ENCODE measurements around the gene MCL1.
"Not testable (repeated sequence)": the region's sequence is repeated elsewhere in the genome, so short reads cannot be mapped to it uniquely, and the experiment has no call there.

Gene MCL1

DNA sequence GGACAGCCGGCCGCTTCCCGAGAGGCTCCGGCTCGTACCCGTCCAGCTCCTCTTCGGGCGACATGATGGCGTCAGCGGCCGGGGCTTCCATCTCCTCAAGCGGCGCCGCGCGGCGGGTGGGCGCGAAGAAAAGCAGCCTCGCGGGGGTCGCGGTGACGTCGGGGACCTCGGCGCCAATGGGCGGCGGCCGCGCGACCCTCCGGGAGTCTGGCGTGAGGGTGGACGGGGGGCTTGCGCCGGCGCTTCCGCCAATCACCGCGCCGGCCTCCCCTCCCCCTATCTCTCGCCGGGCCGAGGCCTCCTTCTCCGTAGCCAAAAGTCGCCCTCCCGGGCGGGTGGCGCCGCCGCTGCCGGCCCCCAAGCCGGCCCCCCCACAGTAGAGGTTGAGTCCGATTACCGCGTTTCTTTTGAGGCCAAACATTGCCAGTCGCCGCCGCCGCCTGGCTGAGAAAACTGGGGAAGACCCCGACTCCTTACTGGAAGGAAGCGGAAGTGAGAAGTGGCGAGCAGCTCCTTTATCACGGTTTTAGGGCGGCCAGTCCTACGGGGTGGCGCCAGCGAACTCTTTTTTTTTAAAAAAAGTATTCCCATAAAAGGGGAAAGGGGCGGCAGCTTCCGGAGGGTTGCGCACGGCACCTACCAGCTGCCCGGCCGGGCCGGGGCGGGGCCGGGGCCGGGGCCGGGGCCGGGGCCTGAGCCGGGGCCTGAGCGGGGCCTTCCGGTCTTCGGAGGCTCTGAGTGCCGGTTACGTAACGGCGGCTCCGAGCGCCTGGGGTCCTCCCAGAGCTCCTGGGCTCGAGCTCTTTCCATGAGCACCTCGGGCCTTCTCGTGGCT is at the start of gene MCL1:
MCL1 (minus strand) TSS at position 501 of the 835 bp plus-strand sequence; CDS start at position 421, 80 bp downstream.
- DNase-seq = peak; percentile 87

DNA sequence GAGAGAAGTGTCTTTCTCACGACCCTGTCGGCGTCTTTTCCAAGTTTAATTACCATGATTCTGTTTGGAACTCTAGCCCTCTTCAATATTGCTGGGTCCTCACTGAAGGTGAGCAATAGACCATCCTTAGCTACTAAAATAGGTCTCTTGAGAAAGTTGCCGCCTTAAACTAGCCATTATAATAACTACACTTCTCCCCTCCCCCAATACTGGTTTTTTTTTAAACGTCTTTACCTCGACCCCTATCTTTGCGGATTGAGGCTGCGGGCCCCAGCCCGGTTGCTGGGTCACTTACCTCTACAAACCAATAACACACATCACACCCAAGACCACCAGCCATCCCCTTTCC is 49.3 kb upstream of the MCL1 start:
- no peak for DNase-seq

DNA sequence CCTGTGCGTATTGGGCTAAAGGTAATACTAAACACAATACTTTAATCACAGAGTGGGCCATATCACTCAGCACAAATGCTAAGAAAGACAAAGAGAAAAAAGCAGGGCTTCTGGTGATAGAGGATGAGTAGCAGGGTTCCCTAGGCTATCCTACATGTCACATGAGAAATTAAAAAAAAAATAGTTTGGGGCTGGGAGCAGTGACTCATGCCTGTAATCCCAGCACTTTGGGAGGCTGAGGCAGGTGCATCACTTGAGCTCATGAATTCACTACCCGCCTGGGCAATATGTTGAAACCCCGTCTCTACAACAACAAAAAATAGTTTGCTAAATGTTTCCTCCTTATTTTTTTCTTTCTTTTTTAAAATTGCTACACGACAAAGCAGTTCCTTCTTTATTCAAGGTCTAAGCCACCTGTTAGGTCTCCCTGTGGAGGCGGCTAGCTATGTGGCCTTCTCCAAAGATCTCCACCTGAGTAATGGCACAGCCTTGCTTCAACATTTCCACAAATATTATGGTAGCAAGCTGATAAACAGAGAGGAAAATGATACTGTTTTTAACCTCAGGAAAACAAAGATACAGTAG is 48.5 kb upstream of the MCL1 start:
- no peak for DNase-seq

DNA sequence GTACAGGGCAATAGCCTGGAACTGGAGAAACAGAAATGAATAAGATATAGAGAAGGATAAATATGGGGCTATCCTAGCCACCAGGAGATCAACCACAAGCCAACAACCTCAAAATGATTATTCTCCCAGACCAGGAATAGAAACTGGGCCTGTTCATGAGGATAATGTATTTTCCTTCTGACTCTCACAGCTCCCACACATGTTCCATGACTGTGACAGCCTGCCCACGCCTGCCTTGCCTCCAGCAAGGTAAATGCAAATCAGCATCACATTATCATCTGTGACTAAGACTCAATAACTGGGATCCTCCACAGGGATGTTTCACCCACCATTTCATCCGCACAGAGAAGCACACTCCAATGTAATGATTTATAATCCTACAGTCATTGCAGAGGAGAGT is 46.7 kb upstream of the MCL1 start:
- DNase-seq = no peak

DNA sequence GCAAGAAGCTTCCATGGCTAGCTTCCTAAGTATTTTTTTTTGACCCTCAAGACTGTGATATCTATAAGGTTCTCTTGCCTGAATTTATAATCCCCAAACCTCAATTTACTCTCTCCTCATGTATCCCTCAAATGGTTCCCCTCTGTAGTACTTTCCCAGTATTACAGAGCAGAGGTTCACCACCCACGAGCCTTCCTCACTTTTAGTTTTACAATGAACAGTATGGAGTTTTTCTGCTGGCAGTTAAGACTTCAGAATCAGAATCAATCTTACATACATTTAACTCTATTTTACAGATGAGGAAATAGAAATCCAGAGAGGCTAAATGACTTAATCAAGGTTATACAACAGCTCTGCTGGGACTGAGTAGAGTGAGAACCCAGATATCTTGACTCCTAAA is 45.1 kb upstream of the MCL1 start:
- DNase-seq = not testable (repeated sequence)

DNA sequence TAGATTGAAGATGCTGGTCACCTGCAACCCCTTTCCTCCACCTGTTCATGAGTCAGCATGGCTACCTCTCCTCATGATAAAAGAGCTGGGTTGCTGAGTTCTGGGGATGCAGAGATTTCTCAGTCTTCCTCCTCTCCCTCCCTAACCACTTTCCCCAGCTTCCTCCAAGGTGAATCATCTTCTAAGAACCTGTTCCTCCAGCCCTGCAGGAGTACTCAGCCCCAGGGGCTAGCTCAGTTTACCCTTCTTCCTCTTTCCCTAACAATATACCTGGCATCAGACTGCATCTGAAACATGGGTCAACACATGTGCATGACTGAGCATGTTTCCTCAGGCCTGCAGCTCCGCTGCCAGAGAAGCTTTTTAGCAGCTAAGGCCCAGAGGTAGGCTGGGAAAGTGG is 44.7 kb upstream of the MCL1 start:
- DNase-seq = not testable (repeated sequence)

DNA sequence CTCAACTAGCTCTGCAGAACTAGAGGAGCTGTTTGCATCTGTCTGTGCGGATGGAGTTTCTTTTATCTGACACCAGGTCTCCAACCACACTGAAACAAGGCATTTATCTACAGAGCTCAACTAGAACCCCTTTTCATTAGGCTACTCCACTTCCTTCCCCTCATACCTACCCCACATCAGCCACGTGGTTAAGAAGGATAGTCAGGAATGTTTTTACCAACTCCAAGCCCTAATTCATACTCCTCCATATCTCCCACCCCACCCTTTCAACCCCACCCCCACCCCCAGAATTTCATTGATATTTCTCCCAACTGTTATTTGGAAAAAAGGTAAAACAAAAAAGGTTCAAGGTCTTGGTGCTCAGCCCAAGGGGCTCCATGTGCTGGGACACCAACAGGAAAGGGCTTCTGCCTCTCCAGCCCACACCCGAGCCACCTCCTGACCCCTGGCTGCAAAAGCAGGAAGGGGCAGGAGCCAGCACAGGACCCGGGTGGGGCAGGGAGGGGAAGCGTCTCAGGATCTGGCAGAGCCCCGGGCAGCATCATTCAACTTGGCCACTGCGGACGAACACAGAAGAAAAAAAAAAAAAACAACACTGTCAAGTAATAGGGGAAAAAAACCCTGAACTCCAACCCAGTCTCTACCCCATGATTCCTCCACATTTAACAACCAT is 43.0 kb upstream of the MCL1 start:
- no peak for DNase-seq

DNA sequence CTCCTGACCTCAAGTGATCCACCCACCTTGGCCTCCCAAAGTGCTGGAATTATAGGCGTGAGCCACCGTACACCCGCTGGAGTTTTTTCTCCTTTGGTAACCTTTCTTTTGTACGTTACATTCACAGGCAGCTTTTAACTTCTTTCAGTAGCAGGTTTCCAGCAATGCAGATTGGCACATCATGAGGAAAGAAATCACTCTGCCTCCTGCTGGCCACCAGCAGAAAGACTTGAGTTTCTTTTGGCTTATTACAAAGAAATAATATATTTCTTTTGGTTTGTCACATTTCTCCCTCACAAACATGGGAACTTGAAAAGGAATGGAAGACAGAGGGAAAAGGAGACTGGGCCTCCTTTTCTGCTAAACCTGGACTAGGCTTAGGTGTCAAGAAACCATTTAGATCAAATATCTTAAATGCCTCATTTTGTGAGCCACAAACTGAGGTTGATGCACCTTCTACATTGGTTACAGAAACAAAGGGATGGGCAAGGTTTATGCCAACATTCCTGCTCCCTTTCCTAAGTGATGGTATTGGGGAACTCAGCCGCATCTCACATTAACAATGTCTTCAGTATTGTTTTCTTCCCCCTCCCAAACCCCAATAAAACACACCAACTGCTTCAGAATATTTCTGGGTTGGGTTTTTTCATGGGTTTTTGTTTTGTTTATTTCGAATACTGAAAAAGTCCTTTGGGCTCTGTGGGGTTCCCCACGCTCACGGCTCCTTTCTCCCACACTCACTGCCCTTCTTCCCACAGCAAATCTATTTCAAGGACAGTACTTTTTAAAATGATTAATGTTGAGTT is 42.3 kb upstream of the MCL1 start:
- no peak for DNase-seq

DNA sequence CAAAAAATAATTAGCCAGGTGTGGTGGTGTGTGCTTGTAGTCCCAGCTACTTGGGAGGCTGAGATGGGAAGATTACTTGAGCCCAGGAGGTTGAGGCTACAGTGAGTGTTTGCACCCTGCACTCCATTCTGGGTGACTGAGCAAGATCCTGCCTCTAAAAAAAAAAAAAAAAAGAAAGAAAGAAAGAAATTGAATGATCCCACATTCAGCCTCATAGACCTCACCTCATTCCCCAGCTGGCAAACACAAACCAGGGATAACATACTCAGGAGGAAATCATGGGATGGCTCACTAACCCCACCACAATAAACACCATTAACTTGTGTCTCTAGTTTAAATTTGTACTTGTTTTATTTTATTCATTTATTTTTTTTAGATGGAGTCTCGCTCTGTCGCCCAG is 41.5 kb upstream of the MCL1 start:
- no peak for DNase-seq

DNA sequence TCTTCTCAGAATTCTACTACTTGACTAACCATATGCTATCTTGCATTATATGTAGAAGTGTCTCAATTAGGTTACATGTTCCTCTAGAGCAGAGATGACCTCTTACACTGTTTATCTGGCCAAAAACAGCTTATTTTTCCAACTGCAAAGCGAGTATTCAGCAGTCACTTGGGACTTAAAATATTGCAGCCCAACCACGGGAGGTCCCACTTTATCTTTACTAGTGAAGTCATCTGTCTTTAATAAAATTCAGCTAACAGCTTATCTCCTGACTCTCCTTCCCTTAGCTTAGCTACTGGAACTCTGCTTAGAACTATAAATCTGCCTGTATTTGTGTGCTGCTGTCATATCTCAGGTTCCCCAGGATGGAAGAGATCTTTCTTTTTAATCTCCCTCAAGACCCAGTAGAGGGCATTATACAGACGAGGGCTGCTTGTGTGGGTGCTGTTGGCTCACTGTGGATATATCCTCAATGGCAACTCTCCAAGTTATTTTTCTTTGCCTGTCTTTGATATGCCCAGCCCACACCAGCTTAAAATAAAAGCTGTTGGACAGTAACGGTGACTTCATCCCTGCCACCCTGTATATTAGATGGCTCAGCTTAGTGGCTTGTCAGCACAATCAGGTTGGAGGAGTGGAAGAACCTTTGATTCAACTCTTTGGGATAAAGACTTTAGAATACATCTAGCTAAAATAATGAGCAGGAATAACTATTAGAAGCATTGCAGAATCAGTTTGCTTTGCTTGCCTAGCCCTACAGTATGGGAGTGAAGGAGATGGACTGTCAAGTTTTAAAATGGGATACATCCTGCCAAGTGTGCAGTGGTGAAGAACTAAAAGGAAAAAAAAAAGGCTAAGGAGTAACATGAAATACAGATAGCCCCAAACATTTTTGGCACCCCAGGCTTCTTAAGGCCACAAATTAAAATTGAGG is 40.4 kb upstream of the MCL1 start:
- no peak for DNase-seq

DNA sequence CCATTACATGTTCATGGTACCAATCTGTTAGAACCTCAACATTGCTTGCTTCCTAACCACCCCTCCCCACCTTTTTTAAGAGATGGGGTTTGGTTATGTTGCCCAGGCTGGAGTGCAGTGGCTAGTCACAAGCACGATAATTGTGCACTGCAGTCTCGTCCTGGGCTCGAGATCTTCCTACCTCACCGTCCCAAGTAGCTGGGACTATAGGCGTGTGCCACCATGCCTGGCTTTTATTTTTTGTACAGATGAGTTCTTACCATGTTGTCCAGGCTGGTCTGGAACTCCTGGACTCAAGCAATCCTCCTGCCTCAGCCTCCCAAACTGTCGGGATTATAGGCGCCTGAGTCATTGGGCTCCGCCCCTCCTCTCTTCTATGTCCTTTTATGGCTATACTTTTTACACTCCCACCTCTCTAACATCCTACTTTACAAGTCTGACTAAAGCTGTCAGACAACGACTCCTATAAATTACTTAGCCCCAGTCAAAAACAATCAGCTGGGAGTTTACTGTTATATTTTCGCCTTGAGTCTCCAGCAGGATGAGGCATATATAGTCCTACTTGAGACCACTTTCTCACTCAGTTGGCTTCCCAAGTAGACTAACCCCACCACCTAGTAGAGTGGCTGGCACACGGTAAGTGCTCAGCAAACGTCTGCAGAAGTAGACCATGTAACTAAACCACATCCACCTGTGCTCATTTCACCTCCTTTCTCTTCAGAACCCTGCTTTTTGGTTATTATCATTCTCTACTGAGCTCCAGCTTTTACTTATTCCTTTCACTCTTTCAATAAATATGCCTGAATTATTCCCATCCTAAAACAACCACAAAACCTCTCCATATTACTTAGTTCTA is 36.2 kb upstream of the MCL1 start:
- DNase-seq = no peak

DNA sequence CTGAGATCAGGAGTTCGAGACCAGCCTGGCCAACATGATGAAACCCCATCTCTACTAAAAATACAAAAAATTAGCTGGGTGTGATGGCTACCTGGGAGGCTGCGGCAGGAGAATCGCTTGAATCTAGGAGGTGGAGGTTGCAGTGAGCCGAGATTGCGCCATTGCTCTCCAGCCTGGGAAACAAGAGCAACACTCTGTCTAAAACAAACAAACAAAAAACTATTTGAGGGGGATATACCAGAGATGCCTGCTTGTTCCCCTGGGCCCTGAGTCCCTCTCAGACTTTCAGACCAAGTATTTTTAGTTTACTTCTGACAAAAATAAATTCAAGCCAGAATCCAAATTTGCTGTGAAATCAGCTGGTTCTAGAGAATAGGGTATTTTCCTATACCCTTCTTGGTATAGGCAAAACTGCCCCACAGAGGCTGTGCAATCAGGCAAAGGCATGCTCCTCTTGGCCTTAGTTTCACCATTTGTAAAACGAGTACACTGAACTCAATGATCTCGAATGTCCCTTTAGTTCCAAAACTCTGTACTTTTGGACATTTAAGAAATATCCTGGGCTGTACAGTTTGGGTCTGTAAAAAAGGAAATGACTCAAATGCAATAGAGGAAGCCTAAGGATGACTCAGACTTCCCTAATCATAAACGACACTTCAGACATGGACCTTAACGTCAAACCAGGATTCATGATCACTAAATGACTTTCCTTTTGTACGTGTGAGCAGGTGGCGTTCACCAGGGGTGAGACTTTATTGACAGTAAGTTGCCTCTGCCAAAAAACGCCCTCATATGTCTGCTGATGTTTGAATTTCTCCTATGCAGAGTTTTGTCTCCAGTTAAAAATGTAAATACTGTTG is 33.9 kb upstream of the MCL1 start:
- no peak for DNase-seq

DNA sequence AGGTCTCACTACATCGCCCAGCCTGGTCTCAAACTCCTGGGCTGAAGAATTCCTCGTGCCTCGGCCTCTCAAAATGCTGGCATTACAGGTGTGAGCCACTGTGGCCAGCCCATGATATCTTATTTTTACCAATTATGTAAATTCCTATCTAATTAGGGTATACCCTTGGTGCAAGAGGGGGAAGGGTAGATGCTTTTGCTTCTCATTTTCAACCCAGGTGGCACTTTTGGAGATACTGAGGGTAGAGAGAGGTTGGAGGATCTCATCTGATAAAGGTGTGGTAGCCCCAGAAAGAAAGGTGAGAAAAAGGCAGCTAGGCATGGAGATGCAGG is 32.6 kb upstream of the MCL1 start:
- DNase-seq = no peak

DNA sequence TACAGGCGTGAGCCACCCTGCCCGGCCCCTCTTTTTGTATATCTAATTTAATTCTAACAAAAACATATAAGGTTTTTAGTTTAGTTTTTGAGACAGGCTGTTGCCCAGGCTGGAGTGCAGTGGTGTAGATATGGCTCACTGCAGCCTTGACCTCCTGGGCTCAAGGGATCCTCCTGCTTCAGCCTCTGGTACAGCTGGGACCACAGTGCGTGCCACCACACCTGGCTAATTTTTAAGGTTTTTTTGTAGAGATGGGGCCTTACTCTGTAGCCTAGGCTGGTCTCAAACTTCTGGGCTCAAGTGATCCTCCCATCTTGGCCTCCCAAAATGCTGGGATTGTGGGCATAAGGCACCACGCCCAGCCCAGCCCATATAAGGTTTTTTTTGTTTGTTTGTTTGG is 31.2 kb upstream of the MCL1 start:
- DNase-seq = no peak

DNA sequence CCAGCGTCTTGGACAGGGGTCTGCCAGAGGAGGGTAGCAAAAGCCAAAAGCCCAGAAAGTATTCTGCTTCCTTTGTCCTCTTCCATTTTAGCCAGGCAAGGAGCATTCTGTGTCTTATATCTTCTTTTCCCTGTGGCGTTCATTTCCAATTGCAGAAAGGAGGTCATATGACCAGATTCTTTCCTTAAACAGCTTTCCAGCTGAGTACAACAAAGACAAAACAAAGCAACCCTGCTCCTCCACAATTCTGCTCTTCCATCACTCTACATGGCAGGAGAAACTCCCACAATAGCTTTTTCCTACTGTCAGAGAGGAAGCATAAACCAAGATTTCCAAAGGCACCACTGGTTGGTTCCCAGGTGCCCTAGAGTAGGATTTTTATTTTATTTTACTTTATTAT is 30.3 kb upstream of the MCL1 start:
- DNase-seq = no peak

DNA sequence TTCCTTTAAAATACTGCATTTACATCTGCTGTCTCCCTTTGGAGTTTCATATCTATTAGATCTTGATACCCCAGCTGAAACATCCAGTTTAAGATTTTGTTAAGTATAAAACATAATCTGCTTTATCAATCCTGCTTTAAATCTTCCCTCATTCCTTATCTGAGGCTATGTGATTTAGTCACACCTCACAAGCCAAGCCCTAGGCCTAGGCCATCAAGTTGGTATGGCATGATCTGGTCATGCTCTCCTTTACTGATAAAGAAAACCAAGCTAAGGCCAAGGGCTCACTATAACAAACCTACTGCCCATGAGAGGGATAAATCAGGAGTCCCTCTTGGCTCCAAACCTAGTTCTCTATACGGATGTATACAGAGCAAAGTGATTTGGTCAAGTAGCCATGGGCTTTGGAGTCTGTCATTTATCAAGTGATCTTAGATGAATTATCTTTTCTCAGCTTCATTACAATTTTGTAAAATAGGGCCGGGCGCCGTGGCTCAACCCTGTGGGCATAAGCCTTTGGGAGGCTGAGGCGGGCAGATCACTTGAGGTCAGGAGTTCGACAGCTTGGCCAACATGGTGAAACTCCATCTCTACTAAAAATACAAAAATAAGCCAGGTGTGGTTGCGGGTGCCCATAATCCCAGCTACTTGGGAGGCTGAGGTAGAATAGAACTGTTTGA is 27.2 kb upstream of the MCL1 start:
- no peak for DNase-seq

DNA sequence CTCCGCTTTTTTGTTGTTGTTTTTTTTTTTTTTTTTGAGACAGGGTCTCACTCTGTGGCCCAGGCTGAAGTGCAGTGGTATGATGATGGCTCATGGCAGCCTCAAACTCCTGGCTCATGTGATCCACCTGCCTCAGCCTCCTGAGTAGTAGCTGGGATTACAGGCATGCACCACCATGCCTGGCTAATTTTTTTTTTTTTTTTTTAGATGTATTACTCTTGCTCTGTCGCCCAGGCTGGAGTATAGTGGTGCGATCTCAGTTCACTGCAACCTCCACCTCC is 26.0 kb upstream of the MCL1 start:
- DNase-seq = not testable (repeated sequence)

DNA sequence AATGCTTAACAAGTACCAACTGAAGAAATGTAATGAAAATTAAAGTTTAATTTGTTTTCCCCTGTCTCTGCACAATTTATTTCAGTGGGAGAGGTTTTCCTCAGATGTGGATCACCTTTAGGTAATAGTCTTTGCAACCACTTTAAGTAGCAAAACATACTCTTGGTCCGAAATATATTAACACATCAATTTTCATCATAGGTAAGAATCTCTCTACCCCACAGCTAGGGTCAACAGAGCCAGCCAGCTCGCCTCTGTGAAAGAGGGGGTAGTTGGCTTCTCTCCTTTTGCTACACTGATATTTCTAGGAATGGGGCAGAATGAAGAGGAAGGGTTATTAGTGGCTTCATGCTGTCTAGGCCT is 24.8 kb upstream of the MCL1 start:
- DNase-seq = no peak

DNA sequence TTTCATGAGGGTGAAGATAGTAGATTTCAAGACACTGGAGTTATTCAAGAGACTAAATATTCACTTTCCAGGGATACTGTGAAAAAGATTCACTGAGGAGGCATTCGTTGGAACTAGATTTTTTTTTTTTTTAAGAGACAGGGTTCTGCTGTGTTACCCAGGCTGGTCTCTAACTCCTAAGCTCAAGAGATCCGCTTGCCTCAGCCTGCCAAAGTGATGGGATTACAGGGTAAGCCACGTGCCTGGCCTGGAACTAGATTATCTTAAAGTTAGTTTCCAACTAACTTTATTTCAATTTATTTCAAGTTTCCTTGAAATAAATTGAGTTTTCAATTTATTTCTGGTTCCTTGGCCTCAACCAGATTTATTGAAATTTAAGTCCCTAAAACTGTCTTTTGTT is 24.3 kb upstream of the MCL1 start:
- DNase-seq = no peak

DNA sequence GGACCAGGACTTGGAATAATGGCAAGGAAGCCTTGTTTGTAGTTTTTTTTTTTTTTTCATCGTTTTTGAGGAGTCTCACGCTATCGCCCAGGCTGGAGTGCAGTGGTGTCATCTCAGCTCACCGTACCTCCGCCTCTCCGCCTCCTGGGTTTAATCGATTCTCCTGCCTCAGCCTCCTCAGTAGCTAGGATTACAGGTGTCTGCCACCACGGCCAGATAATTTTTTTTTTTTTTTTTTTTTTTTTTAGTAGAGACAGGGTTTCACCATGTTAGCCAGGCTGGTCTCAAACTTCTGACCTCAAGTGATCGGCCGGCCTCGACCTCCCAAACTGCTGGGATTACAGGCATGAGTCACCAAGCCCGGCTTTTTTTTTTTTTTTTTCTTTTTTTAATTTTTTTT is 23.0 kb upstream of the MCL1 start:
- DNase-seq = not testable (repeated sequence)
